Heart left ventricle (tissue), 16 donors: ENCODE results near the gene RGSL1. TPM values are rescaled to one million over a fixed set of nuclear protein-coding genes. Genes with fewer than 3 reads are reported as not detected.

ENCODE experiments used
- ATAC-seq, 4 donors: fragments of 200-7000 bp; cut with Tn5 transposase; one replicate each; pipeline ENCODE4 v1.9.1; 2020 to 2022; ENCODE audit warnings: moderate library complexity in 4 of 4, mild to moderate bottlenecking in 3 of 4, moderate number of reproducible peaks in 1 of 4
- DNase-seq, 5 donors: peaks; one replicate each; pipeline ENCODE4 v3.0.0-alpha.2; 2020
- H3K27ac ChIP-seq, 12 donors: fragments of 200-600 bp; sonication (generic) in 4 of 12; one replicate each; pipeline versions ENCODE4 v1.5.0 to v1.8.0; 2016 to 2022; ENCODE audit warnings: mild to moderate bottlenecking in 2 of 12
- H3K27me3 ChIP-seq, 9 donors: fragments of 200-600 bp; sonication (generic) in 2 of 9; one replicate each; pipeline versions ENCODE4 v1.5.1 to v1.8.0; 2016 to 2022; ENCODE audit warnings: mild to moderate bottlenecking in 3 of 9
- H3K36me3 ChIP-seq, 9 donors: fragments of 200-600 bp; sonication (generic) in 2 of 9; one replicate each; pipeline versions ENCODE4 v1.5.0 to v1.8.0; 2018 to 2022; ENCODE audit warnings: mild to moderate bottlenecking in 2 of 9
- H3K4me1 ChIP-seq, 12 donors: fragments of 200-600 bp; sonication (generic) in 4 of 12; one replicate each; pipeline versions ENCODE4 v1.5.0 to v1.8.0; 2016 to 2022; ENCODE audit warnings: mild to moderate bottlenecking in 3 of 12
- H3K4me3 ChIP-seq, 12 donors: fragments of 200-600 bp; sonication (generic) in 4 of 12; one replicate each; pipeline versions ENCODE4 v1.5.0 to v1.8.0; 2017 to 2022; ENCODE audit warnings: mild to moderate bottlenecking in 9 of 12, moderate library complexity in 4 of 12
- H3K9me3 ChIP-seq, 12 donors: fragments of 200-600 bp; sonication (generic) in 4 of 12; one replicate each; pipeline versions ENCODE4 v1.5.0 to v1.8.0; 2016 to 2022; ENCODE audit warnings: mild to moderate bottlenecking in 1 of 12
- POLR2A ChIP-seq, 2 donors: fragments of 450-650 bp; IDR thresholded peaks; one replicate each; pipeline ENCODE4 v1.6.1; 2017; ENCODE audit warnings: antibody characterized with exemption in 2 of 2, mild to moderate bottlenecking in 2 of 2, moderate library complexity in 2 of 2
- WGBS, 4 donors: extraction: QIAGEN DNeasy Blood & Tissue Kit in 2 of 4; methylation state at CpG; one replicate each; pipeline versions ENCODE4 v1.1.5 to v1.1.7; 2013 to 2018; 5-methylcytosine and 5-hydroxymethylcytosine counted together
- intact Hi-C, 10 donors: fragments of 100-400 bp; cut with DNase I; formaldehyde crosslinking; loops; one replicate each; pipeline versions ENCODE4 v1.11.1 to v1.14.2; 2022
- polyA plus RNA-seq, 2 donors: library from polyadenylated mRNA; stranded (reverse); fragments of 200-250 nt; gene quantifications; one replicate each; pipeline ENCODE4 v1.2.3, GENCODE V29; 2013
- total RNA-seq, 9 donors: library from RNA; depleted of rRNA in 2 of 9; stranded (reverse); fragments of >200 nt in 2 of 9; fragmentation: NEBNext Ultra II Directional in 3 of 9; extraction: Animal tissue kit (Norgen Biotek cat#: 25700) in 3 of 9; gene quantifications; one replicate each; pipeline versions ENCODE4 v1.1.0 to v1.2.4, GENCODE V29; 2016 to 2023
- TF ChIP-seq, protein P1 (sequence below), 12 donors: fragments of 200-600 bp; sonication (generic) in 4 of 12; IDR thresholded peaks; one replicate each; pipeline versions ENCODE4 v1.5.0 to v1.8.0; 2018 to 2022; ENCODE audit warnings: antibody characterized with exemption in 12 of 12, mild to moderate bottlenecking in 5 of 12
- donor health status: ischemic (EF 13 %, LVEDD 7.1; RV severe dilation, severe dysfunction).
- donor health status: healthy with polysubstance abuse.
- donor health status: DM: no; HTN: yes; CAD: no.
- donor health status: DM: no; HTN: no; CAD: no.
- donor health status: ischemic (EF 25% LVEDD 6.9; RV normal size, moderate dysfunction).
- donor health status: ischemic (EF 25% LVEDD 5.7; RV mildly dilated, moderate dysfunction).
- donor health status: healthy.
- donor health status: DM: yes; HTN: yes; CAD: no.
- donor health status: ischemic (EF 35%, LVEDD 5.7; RV mildly dilated, moderate dysfunction).
- donor health status: nonischemic (EF 11% LVEDD 7.7; RV severe dilation, severe dysfunction).
- donor health status: DM: yes; HTN: yes; CAD: no.
- donor health status: PGD.
- donor health status: ischemic (EF 29% LVEDD 5.4; RV normal size, mild dysfunction).
- donor health status: nonischemic (EF 23%, LVEDD 6.1; RV moderate dilation, normal function).

The RGSL1 gene
- total and polyA plus RNA-seq, 11 donors: not detected

DNA sequence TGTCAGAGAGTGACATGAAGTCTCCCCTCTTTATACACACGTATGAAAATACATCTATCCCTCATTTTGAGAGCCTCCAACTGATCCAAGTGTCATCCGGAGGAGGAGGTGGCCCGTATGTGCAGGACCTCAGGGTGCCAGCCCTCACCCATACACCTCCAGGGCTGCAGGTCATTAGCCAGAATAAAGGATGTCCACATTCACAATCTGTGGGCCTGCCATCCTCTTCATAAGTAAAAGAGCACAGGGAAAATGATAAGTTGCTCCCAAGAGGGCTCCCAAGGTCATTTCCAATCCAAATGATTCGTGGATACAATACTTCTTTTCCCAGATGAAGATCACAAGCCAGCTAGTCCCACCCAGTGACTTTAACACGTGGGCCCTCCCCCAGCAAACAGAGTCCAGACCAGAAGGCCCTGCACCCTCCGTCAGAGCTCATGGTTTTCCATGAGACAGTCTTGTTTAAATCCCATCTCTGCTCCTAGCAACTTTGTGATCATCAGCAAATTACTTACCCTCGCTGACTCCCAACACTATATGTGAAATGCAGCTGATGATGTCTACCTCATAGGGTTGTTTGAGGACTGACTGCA, 110.5 kb downstream of the RGSL1 start:
- no peak for ATAC-seq
- WGBS, 4 donors: 65 to 75% (median 73%) methylated on average over 6 to 7 of the region's 7 CpGs
- TF ChIP-seq, protein P1, sequence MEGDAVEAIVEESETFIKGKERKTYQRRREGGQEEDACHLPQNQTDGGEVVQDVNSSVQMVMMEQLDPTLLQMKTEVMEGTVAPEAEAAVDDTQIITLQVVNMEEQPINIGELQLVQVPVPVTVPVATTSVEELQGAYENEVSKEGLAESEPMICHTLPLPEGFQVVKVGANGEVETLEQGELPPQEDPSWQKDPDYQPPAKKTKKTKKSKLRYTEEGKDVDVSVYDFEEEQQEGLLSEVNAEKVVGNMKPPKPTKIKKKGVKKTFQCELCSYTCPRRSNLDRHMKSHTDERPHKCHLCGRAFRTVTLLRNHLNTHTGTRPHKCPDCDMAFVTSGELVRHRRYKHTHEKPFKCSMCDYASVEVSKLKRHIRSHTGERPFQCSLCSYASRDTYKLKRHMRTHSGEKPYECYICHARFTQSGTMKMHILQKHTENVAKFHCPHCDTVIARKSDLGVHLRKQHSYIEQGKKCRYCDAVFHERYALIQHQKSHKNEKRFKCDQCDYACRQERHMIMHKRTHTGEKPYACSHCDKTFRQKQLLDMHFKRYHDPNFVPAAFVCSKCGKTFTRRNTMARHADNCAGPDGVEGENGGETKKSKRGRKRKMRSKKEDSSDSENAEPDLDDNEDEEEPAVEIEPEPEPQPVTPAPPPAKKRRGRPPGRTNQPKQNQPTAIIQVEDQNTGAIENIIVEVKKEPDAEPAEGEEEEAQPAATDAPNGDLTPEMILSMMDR (IDR thresholded peaks at IDR 0.05): no peak
- no peak for TF ChIP-seq POLR2A (IDR thresholded peaks at IDR 0.05)

DNA sequence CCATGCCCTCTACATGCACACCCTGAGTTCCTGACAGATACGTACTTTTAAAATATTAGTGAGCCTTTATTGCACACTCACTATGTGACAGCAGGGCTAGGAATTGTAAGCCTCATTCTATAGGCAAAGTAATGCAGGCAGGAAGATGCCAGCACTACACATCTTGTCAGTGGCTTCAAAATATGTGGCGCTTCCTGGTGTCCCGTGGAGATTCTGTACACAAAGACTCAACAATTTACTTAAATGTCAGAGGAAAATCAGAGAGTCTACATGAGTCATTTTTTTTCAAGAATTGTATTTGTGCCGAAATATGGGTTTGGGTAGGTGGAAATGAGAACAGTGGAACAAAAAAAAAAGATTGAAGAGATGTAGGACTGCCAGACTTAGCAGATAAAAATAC, 111.5 kb downstream of the RGSL1 start:
- DNase-seq: no peak
- no peaks in the 10 kb centered on the region for H3K36me3 ChIP-seq
- TF ChIP-seq, protein P1 (IDR thresholded peaks at IDR 0.05): no peak
- no peak for TF ChIP-seq POLR2A (IDR thresholded peaks at IDR 0.05)
- H3K27me3 ChIP-seq: no peaks in the 10 kb centered on the region
- 61 to 73% (median 71%) methylated on average over 4 of the region's 4 CpGs for WGBS, 4 donors
- no peak for ATAC-seq
- no peak overlapping the region for H3K4me3 ChIP-seq
- intact Hi-C loops: no loop called here
- no peaks in the 10 kb centered on the region for H3K4me1 ChIP-seq
- H3K27ac ChIP-seq: no peak overlapping the region
- H3K9me3 ChIP-seq: peaks cover 0 to 6% (median 0%) of the 10 kb centered on the region in 12 donors

More for the DNA sequence above, 110.5 kb downstream of the RGSL1 start:
- Histone ChIP-seq H3K27ac (no peak overlapping the region), H3K36me3 (no peaks in the 10 kb centered on the region), H3K4me1 (no peaks in the 10 kb centered on the region), H3K27me3 (no peaks in the 10 kb centered on the region), H3K9me3 (no peaks in the 10 kb centered on the region), H3K4me3 (no peak overlapping the region)
- intact Hi-C loops: no loop called here
- no peak for DNase-seq

DNA sequence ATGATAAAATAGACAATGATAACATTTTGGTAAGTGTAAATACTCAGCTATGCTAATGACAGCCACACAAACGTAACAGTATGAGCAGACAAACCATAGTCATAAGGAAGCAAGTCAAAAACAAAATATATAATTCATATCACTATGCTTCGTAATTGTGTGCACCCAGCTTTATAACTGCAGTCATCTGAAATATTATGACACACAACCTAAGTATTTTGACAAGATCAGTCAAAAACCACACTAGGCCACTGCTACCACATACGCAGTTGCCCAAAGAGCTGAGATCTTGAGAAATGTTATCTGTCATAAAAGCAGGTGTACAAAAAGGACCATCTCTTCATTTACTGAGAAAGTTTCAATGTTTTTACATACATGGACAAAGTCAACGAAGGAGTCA, 113.1 kb downstream of the RGSL1 start:
- no peak overlapping the region for H3K4me3 ChIP-seq
- WGBS, 4 donors: 90 to 93% (median 91%) methylated on average over 4 of the region's 4 CpGs

DNA sequence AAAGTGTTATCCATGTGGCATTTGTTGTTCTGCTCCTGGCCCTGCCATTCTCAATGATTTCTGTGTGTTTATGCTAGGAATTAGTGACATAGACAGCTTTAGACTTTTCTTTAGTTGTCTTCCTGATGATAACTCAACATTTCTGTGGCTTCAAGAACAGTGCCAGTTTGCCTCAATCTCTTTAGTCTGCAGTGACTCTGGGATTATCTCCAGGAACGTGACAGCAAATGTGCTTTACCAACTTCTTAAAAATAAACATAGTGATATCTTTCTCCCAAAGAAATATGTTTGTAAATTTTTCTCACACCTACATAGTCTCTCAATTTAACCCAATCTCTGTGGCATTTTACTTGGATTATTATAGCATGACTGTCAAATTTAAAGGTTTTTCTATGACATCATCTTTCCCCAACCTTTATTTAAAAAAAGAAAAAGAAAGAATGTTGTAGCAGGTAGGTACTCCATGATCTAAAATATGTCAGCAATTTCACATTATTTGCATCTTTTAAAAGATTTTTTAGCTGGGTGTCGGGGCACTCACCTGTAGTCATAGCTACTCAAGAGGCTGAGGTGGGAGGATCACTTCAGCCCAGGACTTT, 114.6 kb downstream of the RGSL1 start:
- no peak for ATAC-seq
- Histone ChIP-seq H3K9me3 (peaks cover 0 to 10% (median 0%) of the 10 kb centered on the region in 12 donors), H3K27me3 (no peaks in the 10 kb centered on the region), H3K4me1 (no peaks in the 10 kb centered on the region), H3K27ac (no peak overlapping the region), H3K36me3 (no peaks in the 10 kb centered on the region), H3K4me3 (no peak overlapping the region)
- WGBS, 4 donors: 63 to 82% (median 76%) methylated on average over 2 of the region's 2 CpGs
- no peak for DNase-seq
- no peak for TF ChIP-seq POLR2A (IDR thresholded peaks at IDR 0.05)
- TF ChIP-seq, protein P1 (IDR thresholded peaks at IDR 0.05): no peak
- intact Hi-C loops: no loop called here

More for the DNA sequence above, 113.1 kb downstream of the RGSL1 start:
- Histone ChIP-seq H3K9me3 (peaks cover 0 to 10% (median 0%) of the 10 kb centered on the region in 12 donors), H3K27ac (no peak overlapping the region), H3K36me3 (no peaks in the 10 kb centered on the region), H3K27me3 (no peaks in the 10 kb centered on the region), H3K4me1 (no peaks in the 10 kb centered on the region)
- DNase-seq: no peak
- no peak for ATAC-seq
- intact Hi-C loops: no loop called here
- TF ChIP-seq POLR2A (IDR thresholded peaks at IDR 0.05): no peak
- TF ChIP-seq, protein P1 (IDR thresholded peaks at IDR 0.05): no peak
